Right renal cortex interstitium (tissue), 3 donors: ENCODE data around the gene LAMB1. TPM values are rescaled to one million over a fixed set of nuclear protein-coding genes. Genes with fewer than 3 reads are reported as not detected.

ENCODE experiments used
- DNase-seq, 3 donors: peaks; one replicate each; pipeline ENCODE4 v3.0.0-alpha.2; 2013; ENCODE audit warnings: low read depth in 3 of 3, low spot score in 2 of 3
- polyA plus RNA-seq, 3 donors: library from polyadenylated mRNA; unstranded; fragments of 120-200 nt; gene quantifications; one replicate each; pipeline ENCODE4 v1.2.1, GENCODE V29; 2013; ENCODE audit not compliant: insufficient read length in 3 of 3

LAMB1 gene
- polyA plus RNA-seq, 3 donors: 602 to 730 (median 616) TPM

- no peak for DNase-seq
Observed at GRCh38 chr7:107999779-108000560, 3.0 kb downstream of the LAMB1 start.

- DNase-seq: no peak
Observed at GRCh38 chr7:107998660-107999480, 4.1 kb downstream of the LAMB1 start.

- DNase-seq: no peak
Observed at GRCh38 chr7:107998150-107998549, 4.8 kb downstream of the LAMB1 start.

GRCh38 chr7:107996072-107996882, 6.7 kb downstream of the LAMB1 start:
- DNase-seq: no peak

- DNase-seq: no peak
Observed at GRCh38 chr7:107995184-107996071, 7.5 kb downstream of the LAMB1 start.

- no peak for DNase-seq
Observed at GRCh38 chr7:107994421-107995030, 8.4 kb downstream of the LAMB1 start.

GRCh38 chr7:107993891-107994291, 9.1 kb downstream of the LAMB1 start:
- no peak for DNase-seq

GRCh38 chr7:107989618-107990373, 13.2 kb downstream of the LAMB1 start:
- DNase-seq: no peak

GRCh38 chr7:107982918-107983389, 20.0 kb downstream of the LAMB1 start:
- no peak for DNase-seq

- DNase-seq: no peak
Observed at GRCh38 chr7:107982042-107982840, 20.7 kb downstream of the LAMB1 start.

GRCh38 chr7:107981466-107981865, 21.5 kb downstream of the LAMB1 start:
- no peak for DNase-seq

- DNase-seq: no peak
Observed at GRCh38 chr7:107980671-107981190, 22.2 kb downstream of the LAMB1 start.

GRCh38 chr7:107980171-107980570, 22.8 kb downstream of the LAMB1 start:
- no peak for DNase-seq

GRCh38 chr7:107978815-107979408, 24.0 kb downstream of the LAMB1 start:
- DNase-seq: no peak

- DNase-seq: no peak
Observed at GRCh38 chr7:107977048-107977447, 25.9 kb downstream of the LAMB1 start.

GRCh38 chr7:107976620-107977019, 26.3 kb downstream of the LAMB1 start:
- no peak for DNase-seq

- DNase-seq: no peak
Observed at GRCh38 chr7:107975394-107976013, 27.5 kb downstream of the LAMB1 start.
